ENCODE data around the gene LBX2. TPM values are rescaled to one million over a fixed set of nuclear protein-coding genes. Genes with fewer than 3 reads are reported as not detected.
A peak's percentile ranks its signal among the peaks of the same experiment; 100 is the strongest.
"Not testable (repeated sequence)": the region's sequence is repeated elsewhere in the genome, so short reads cannot be mapped to it uniquely, and the experiment has no call there.

The LBX2 gene
- total and polyA plus RNA-seq, 12 donors, result 0.17 to 1.5 (median 0.44) TPM; not detected in 2

GRCh38 chr2:74472086-74472944 is 27.1 kb downstream of the LBX2 start, which contains the start of gene MRPL53:
Gene MRPL53, minus strand, starts transcription at chr2:74472680. Its CDS starts 20 bp downstream, at chr2:74472660.
- H3K4me1 ChIP-seq, result peaks cover 5 to 36% (median 25%) of the 10 kb centered on the region in 9 donors
- no peak for TF ChIP-seq CTCF (IDR thresholded peaks at IDR 0.05)
- DNase-seq (peak; percentile 96), ATAC-seq (peak; percentile 91 to 98 (median 97))
- H3K27ac ChIP-seq, result peak within 1 kb of the TSS; percentile 50 to 95 (median 88)
- peak within 1 kb of the TSS; percentile 46 to 87 (median 80) for H3K4me3 ChIP-seq
- peaks cover 0 to 42% (median 13%) of the 10 kb centered on the region in 9 donors for H3K36me3 ChIP-seq
- intact Hi-C loops (cut with DNase I), result loop anchor here in 2 of 10 donors (1.0 to 5.0 kb wide), 3 partner anchors 14 to 55 kb away; partner anchors contain the start of genes INO80B (in 1 of the 2) and WBP1 (in 1 of the 2)
- H3K27me3 ChIP-seq, result no peaks in the 10 kb centered on the region
- no peaks in the 10 kb centered on the region for H3K9me3 ChIP-seq
- 1% methylated on average over 66 of the region's 66 CpGs for WGBS, 2 donors

GRCh38 chr2:74471332-74472065 is 27.9 kb downstream of the LBX2 start:
- WGBS, 2 donors, result 58 to 62% methylated on average over 16 of the region's 16 CpGs

GRCh38 chr2:74470742-74471141 is 28.7 kb downstream of the LBX2 start:
- not testable (repeated sequence) for DNase-seq, H3K4me3 ChIP-seq, H3K9me3 ChIP-seq, H3K27me3 ChIP-seq, ATAC-seq
- Histone ChIP-seq H3K27ac (peak overlapping the region in 1 of 10 donors; percentile 93), H3K36me3 (peaks cover 0 to 30% (median 13%) of the 10 kb centered on the region in 9 donors), H3K4me1 (peaks cover 5 to 41% (median 29%) of the 10 kb centered on the region in 9 donors)
- intact Hi-C loops (cut with DNase I), result loop anchor here in 1 of 10 donors (5.0 kb wide), 1 partner anchor 53 kb away; no protein-coding TSS in a partner anchor
- WGBS, 2 donors, result 95% methylated on average over 12 of the region's 12 CpGs

More at GRCh38 chr2:74471332-74472065, 27.9 kb downstream of the LBX2 start:
- intact Hi-C loops (cut with DNase I), result loop anchor here in 2 of 10 donors (1.0 to 5.0 kb wide), 3 partner anchors 13 to 54 kb away; partner anchors contain the start of genes INO80B (in 1 of the 2) and WBP1 (in 1 of the 2)
- Histone ChIP-seq H3K4me1 (peaks cover 5 to 34% (median 25%) of the 10 kb centered on the region in 9 donors), H3K4me3 (peak overlapping the region; percentile 46 to 87 (median 80)), H3K9me3 (no peaks in the 10 kb centered on the region), H3K36me3 (peaks cover 0 to 34% (median 13%) of the 10 kb centered on the region in 9 donors), H3K27ac (peak overlapping the region; percentile 50 to 95 (median 88)), H3K27me3 (no peaks in the 10 kb centered on the region)
- peak in 1 of 8 donors; percentile 5 for ATAC-seq
- TF ChIP-seq CTCF (IDR thresholded peaks at IDR 0.05), result no peak
- no peak for DNase-seq

- Histone ChIP-seq H3K9me3 (no peaks in the 10 kb centered on the region), H3K4me3 (peak overlapping the region; percentile 74 to 98 (median 92)), H3K27ac (peak overlapping the region in 9 of 10 donors; percentile 82 to 92 (median 89)), H3K4me1 (peaks cover 0 to 27% (median 19%) of the 10 kb centered on the region in 9 donors), H3K27me3 (no peaks in the 10 kb centered on the region), H3K36me3 (peaks cover 0 to 29% (median 6%) of the 10 kb centered on the region in 9 donors)
- TF ChIP-seq CTCF (IDR thresholded peaks at IDR 0.05), result no peak
- intact Hi-C loops (cut with DNase I), result no loop called here
- WGBS, 2 donors, result 6 to 7% methylated on average over 13 of the region's 13 CpGs
- no peak for DNase-seq
- peak in 4 of 8 donors; percentile 1 to 18 (median 8) for ATAC-seq
Measured at GRCh38 chr2:74464406-74464805, 35.0 kb downstream of the LBX2 start.
